NCI-H2196 treated with DMSO at 0.1 percent for 48 hours (cell line): ENCODE data around the gene C17orf107.
A peak's percentile ranks its signal among the peaks of the same experiment; 100 is the strongest.
"Not testable (repeated sequence)": the region's sequence is repeated elsewhere in the genome, so short reads cannot be mapped to it uniquely, and the experiment has no call there.

Source experiments
- DNase-seq: peaks from one replicate; lab custom pipeline; 2025; ENCODE audit not compliant: unreplicated experiment; lab: John Stamatoyannopoulos, UW

The C17orf107 gene

DNA sequence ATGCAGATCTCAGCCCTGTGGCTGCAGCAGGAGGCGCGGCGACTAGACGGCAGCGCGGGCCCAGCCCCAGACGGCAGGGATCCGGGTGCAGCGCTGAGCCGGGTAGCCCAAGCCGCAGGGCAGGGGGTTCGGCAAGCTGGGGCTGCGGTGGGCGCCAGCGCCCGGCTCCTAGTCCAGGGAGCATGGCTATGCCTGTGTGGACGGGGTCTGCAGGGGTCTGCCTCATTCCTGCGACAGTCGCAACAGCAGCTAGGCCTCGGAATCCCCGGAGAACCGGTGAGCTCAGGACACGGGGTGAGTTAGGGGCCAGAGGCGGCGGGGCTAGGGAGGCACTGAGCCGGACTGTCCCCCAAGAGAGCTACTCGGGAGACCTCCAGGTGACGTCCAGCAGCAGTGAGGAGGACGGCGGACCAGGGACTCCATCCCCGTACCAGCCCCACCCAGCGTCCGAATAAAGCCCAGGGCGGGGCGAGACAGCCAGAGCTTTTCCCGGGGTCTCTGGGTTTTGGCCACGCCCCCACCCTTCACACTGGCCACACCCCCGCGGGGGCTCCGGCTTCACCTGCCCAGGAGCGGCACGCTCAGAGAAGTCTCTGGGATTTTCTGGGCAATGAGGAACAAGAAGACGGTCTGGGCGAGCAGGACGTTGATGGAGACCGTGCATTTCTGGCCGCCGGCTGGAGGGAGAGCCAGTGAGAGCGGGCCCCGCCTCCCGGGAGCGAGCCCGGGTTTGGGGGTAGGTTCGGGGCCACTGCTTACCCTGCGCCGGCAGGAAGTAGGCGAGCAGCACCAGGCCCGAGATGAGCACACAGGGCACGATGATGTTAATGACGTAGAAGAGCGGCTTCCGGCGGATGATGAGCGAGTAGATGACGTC, 1.1 kb downstream of the C17orf107 start:
- DNase-seq: no peak

DNA sequence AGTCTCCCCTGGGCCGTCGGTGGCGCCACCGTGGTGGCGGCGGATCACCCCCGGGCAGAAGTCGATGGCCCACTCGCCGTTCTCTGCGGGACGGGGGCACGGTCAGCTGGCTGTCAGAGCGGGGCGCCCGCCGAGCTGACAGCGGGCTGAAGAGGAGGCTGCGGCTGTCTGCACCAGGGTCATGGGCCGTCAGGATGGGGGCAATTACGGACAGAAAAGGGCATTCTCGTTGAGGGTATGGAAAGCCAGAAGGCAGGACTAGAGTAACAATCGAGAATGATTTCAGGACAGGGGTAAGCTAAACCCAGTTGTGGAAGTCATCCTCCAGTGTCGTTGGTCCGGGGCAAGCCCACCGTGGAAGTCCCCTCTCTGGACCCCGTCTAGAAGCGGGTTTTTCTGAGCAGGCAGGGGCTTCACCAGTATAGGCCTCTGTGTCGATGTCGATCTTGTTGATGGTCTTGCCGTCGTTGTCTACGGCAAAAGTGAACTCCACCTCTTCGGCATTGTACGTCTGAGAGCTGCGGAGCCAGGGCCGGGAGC, 1.8 kb downstream of the C17orf107 start:
- DNase-seq: no peak

DNA sequence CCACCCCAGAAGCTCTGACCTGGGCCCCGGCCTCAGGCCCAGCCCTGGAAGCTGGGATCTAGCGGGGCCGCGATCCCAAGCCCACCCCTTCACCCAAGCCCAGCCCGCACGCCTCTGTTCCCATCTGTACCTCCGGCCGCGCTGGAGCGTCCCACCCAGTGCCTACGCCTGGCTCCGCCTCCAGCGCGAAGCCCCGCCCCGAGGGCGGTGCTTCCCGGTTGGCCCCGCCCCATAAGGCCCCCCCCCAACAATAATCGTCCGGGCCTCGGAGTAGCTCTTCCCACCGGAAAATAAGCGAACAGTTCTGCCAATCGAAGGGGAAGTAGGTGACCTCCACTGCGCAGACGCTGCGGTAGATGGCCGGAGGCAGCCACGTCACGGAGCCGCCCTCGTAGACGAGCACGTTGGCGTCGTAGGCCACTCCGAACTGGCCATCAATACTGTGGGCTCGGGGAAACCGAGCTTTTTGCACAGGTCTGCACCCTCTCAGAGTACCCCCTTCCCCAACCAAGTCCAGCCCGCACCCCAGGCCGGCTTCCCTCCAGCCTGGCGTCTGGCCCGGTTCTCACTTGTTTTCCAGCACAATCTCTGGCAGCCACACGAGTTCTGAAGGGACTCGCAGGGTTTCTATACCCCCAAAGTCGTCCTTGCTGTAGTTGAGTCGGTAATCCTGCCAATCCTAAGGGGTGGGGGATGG, 2.5 kb downstream of the C17orf107 start:
- no peak for DNase-seq

DNA sequence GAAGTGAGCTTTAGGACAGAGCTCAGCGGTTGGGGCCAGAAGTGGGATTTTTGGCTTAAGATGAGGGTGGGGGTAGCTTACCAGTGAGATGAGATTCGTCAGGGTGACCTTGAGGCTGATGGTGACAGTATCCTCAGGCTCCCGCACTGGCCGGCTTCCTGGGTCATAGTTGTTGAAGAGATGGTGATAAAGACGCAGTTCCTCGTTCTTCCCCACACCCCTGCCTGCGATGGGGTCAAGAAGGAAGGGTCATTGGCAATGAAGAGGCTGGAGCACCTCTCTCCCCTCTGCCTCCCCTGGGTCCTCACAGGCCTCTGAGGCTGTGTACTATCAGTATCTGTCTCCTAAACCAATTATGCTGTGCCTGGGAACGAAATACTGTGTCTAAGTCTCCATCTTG, 3.2 kb downstream of the C17orf107 start:
- no peak for DNase-seq

DNA sequence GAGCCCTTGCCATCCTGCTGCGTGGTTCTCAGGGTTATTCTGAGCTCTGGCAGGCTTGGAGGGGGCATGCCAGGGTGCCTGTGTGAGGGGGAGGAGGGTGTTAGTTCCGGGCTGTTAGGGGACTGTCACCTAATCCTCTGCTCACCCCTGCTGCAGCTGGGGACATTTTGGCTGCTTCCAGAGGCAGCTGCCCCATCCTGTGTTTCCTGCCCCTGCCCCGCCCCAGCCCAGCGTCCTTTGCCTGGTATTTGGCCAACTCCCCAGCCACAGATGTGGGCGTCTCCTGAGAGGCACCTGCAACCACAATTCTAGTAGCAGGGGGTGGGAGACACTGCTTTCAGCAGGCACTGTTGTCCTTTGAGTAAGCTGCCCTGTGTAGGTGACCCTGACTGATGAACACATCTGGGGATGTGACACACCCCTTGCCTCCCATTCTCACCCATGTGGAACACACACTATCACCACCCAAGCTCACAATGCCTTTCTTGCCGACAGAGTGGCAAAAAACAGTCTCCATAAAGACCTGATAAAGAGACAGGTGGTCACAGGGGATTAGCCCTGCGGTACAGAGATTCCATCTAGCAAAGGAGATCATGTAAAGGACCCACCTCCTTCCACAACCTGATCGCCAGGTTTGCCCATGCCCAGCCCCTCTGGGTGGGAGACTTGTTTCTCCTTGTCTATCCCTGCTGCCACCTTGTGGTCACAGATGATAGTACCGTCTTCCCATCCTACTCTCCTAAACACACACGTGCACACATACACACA, 3.9 kb downstream of the C17orf107 start, which contains the start of gene CHRNE:
CHRNE (minus strand) TSS at position 48 of the 768 bp plus-strand sequence; CDS start at position 13, 35 bp downstream.
- DNase-seq: peak; percentile 23

- not testable (repeated sequence) for DNase-seq
Measured at GRCh38 chr17:4906642-4907041, 7.3 kb downstream of the C17orf107 start.

GRCh38 chr17:4908301-4908700, 9.0 kb downstream of the C17orf107 start:
- no peak for DNase-seq

GRCh38 chr17:4908711-4909496, 9.6 kb downstream of the C17orf107 start:
- DNase-seq: peak; percentile 71

DNA sequence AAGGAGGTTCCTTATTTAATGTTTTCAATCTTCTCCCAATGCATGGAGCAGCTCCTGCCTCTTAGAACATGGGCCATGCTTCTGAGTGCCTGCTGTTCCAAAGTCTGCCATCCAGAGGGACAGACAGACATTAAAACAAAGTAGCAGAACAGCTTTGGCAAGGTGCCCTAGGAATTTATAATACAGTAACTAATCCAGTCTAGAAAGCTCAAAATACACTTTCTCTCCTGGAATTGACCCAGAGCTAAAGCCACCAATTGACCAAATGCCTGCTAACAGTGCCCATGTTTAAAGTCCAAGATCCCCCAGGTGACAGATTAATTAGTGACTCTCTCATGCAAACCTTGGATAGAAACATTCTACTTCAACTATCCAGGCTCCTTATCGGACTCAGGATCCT, 14.7 kb downstream of the C17orf107 start:
- DNase-seq: no peak

- DNase-seq: not testable (repeated sequence)
Measured at GRCh38 chr17:4914551-4914950, 15.2 kb downstream of the C17orf107 start.

GRCh38 chr17:4919511-4920047, 20.2 kb downstream of the C17orf107 start:
- no peak for DNase-seq

- DNase-seq: no peak
Measured at GRCh38 chr17:4920351-4921048, 21.2 kb downstream of the C17orf107 start.

DNA sequence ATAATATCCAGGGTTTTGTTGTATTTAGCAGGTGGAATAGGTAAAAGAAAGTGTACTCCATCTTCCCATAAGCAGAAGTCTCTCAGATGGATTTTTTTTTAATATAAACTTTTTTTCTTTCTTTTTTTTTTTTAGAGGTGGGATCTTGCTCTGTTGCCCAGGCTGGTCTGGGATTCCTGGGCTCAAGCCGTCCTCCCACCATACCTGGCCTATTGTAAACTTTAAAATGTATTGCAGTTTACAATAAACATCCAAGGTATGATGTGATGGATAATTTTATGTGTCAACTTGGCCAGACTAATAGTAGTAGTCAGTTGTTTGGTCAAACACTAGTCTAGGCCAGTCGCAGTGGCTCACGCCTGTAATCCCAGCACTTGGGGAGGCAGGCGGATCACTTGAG, 22.0 kb downstream of the C17orf107 start:
- DNase-seq: no peak

DNA sequence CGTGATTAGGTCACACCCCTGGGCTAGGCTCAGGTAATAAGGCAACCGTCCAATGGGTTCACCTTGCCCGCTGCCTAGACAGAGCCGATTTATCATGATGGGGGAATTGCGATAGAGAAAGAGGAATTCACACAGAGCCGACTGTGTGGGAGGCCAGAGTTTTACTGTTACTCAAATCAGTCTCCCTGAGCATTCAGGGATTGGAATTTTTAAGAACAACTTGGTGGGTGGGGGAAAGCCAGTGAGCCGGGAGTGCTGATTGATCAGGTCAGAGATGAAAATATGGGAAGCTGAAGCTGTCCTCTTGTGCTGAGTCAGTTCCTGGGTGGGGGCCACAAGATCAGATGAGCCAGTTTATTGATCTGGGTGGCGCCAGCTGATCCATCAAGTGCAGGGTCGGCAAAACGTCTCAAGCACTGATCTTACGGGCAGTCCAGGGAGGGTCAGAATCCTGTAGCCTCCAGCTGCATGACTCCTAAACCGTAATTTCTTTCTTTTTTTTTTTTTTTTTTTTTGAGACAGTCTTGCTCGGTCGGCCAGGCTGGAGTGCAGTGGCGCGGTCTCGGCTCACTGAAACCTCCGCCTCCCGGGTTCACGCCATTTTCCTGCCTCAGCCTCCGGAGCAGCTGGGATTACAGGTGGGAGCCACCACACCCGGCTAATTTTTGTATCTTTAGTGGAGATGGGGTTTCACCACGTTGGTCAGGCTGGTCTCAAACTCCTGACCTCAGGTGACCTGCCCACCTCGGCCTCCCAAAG, 27.4 kb downstream of the C17orf107 start:
- DNase-seq: not testable (repeated sequence)

DNA sequence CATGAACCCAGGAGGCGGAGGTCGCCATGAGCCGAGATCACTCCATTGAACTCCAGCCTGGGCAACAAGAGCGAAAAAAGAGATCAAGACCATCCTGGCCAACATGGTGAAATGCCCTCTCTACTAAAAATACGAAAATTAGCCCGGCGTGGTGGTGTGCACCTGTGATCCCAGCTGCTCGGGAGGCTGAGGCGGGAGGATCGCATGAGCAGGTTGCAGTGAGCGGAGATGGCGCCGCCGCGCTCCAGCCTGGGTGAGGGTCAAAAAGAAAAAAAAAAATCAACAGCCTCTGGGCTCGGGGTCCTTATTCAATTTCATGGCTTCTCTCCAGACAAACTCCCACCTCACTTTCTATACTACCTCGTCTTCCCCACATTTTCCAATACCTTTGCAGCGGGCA, 29.5 kb downstream of the C17orf107 start:
- no peak for DNase-seq

- no peak for DNase-seq
Measured at GRCh38 chr17:4931963-4932362, 32.6 kb downstream of the C17orf107 start, which contains the start of gene GP1BA. Gene GP1BA, plus strand, starts transcription at chr17:4932277. Its CDS starts 328 bp downstream, at chr17:4932605.

- no peak for DNase-seq
Measured at GRCh38 chr17:4932756-4933155, 33.4 kb downstream of the C17orf107 start.

DNA sequence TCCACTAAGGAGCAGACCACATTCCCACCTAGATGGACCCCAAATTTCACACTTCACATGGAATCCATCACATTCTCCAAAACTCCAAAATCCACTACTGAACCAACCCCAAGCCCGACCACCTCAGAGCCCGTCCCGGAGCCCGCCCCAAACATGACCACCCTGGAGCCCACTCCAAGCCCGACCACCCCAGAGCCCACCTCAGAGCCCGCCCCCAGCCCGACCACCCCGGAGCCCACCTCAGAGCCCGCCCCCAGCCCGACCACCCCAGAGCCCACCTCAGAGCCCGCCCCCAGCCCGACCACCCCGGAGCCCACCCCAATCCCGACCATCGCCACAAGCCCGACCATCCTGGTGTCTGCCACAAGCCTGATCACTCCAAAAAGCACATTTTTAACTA, 34.3 kb downstream of the C17orf107 start:
- DNase-seq: no peak
